ENCODE results near the gene ZFPM1. TPM values are rescaled to one million over a fixed set of nuclear protein-coding genes. Genes with fewer than 3 reads are reported as not detected.

The ZFPM1 gene
- total RNA-seq, 2 experiments from 2014 or later: 15.1 to 21.0 TPM

DNA sequence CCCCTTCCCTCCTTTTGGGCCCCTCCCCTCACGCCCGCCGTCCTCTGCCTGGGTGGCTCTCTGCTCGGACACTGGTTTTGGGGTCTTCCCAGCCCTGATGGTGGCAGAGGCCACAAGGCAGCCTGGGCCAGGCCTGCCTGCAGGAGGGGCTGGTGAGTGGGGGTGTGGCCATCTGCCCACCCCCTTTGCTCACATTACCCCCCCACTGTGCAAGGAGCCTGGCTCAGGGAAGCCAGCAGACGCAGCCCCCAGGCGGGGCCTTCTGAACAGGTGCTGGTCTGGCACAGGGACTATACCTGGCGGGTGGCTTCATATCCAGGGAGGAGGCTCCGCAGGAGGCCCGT lies 10.7 kb upstream of the ZFPM1 start:
- CTCF ChIA-PET: no interaction called here
- no peaks in the 10 kb centered on the region for H3K4me1 Mint-ChIP-seq
- no peak for ATAC-seq

DNA sequence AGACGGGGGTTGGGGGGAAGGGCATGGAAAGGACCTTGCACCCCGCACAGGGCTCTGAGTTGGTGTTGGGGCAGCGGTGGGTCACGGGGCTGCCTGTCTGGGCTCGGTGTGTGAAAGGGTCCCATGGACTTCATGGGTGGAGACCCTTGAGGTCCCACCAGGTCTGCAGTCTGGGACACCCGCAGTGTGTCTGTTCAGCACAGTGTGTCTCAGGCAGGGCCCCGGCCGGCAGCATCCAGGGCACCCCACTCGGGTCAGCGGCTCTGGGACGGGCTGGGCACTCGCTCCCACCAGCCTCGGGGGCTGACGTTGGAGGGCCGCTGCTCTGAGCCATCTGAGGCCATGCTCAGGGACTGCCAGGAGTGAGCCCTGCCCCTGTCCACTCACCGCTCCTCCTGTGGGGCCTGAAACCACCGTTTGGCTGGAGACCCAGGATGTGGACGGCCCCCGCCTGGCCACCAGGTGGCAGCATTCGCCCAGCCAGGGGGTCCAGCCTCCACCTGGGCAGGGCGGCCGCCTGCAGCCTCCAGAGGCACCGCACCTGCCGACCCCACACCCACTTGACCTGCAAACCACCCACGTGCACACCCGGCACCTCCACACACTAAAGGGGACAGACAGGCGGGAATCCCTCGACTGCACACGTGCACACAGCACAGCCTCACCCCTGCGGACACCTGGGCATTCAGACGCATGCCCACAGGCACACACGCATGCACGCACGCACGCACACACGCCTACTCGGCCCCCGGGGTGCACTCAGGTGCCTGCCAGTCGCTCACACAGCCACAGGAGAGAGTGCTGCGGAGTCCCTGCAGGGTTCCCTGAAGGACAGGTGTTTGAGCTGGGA lies 10.1 kb upstream of the ZFPM1 start:
- Mint-ChIP-seq H3K4me3 (no peak overlapping the region), H3K4me1 (no peaks in the 10 kb centered on the region), H3K27me3 (no peaks in the 10 kb centered on the region), H3K27ac (no peak overlapping the region), H3K36me3 (no peaks in the 10 kb centered on the region), H3K9me3 (ENCODE audit: low read depth) (no peaks in the 10 kb centered on the region)
- CTCF ChIA-PET: interaction anchor here (0.7 to 2.7 kb wide), 3 partner anchors 9 to 120 kb away, joined by 3 to 26 read pairs (median 4); no protein-coding TSS in a partner anchor
- ATAC-seq: peak; percentile 90
- peak; percentile 79 for DNase-seq

More for the DNA sequence above, 10.7 kb upstream of the ZFPM1 start:
- Mint-ChIP-seq H3K9me3 (ENCODE audit: low read depth) (no peaks in the 10 kb centered on the region), H3K36me3 (no peaks in the 10 kb centered on the region), H3K4me3 (no peak overlapping the region), H3K27ac (no peak overlapping the region), H3K27me3 (no peaks in the 10 kb centered on the region)
- no peak for DNase-seq

DNA sequence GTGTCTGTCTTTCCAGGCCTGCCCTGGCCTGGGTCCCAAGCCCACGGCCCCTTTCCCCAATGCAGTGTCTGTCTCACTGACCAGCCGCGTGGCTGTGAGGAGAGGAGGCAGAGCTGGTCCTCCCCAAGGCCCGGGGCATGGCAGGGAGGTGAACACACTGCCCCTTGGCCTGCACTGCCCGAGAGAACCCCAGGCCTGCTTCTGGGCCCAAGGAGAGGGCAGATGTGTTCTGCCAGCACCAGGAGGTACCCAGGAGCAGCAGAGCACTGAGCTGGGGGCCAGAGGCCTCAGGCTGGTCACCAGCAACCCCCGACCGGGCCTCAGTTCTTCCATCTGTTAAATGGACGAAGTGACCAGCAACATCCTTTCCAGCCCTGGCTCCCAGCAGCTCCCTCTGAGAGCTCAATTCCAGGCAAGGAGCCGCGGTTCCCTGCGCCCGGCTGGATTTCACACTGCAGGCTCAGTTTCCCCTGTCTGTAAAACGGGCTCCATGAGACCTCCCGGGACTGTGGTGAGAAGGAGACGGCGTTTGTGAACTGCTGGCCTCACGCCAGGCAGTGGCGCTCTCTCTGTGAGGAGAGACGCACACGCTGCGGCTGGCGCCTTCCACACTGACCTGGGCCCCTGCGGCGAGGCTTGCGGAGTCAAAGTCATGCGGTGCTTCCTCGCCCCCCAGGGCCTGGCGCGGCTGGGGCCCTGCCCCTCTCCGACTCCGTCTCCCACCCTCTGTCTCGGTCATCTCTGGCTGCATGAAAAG lies 8.1 kb upstream of the ZFPM1 start:
- ATAC-seq (no peak), DNase-seq (no peak)
- Mint-ChIP-seq H3K27me3 (no peaks in the 10 kb centered on the region), H3K36me3 (no peaks in the 10 kb centered on the region), H3K4me3 (no peak overlapping the region), H3K4me1 (no peaks in the 10 kb centered on the region), H3K27ac (no peak overlapping the region), H3K9me3 (ENCODE audit: low read depth) (no peaks in the 10 kb centered on the region)
- CTCF ChIA-PET: interaction anchor here (0.9 to 2.7 kb wide), 4 partner anchors 109 to 188 kb away, joined by 3 to 26 read pairs (median 4); no protein-coding TSS in a partner anchor

- ATAC-seq: no peak
- H3K9me3 Mint-ChIP-seq (ENCODE audit: low read depth): no peaks in the 10 kb centered on the region
- H3K36me3 Mint-ChIP-seq: no peaks in the 10 kb centered on the region
- no peak overlapping the region for H3K27ac Mint-ChIP-seq
- CTCF ChIA-PET: interaction anchor here (0.9 to 2.7 kb wide), 2 partner anchors 109 to 117 kb away, joined by 3 to 26 read pairs; no protein-coding TSS in a partner anchor
- H3K4me1 Mint-ChIP-seq: no peaks in the 10 kb centered on the region
- no peak overlapping the region for H3K4me3 Mint-ChIP-seq
- no peak for DNase-seq
- H3K27me3 Mint-ChIP-seq: no peaks in the 10 kb centered on the region
Measured at GRCh38 chr16:88445583-88445960, 7.5 kb upstream of the ZFPM1 start.

DNA sequence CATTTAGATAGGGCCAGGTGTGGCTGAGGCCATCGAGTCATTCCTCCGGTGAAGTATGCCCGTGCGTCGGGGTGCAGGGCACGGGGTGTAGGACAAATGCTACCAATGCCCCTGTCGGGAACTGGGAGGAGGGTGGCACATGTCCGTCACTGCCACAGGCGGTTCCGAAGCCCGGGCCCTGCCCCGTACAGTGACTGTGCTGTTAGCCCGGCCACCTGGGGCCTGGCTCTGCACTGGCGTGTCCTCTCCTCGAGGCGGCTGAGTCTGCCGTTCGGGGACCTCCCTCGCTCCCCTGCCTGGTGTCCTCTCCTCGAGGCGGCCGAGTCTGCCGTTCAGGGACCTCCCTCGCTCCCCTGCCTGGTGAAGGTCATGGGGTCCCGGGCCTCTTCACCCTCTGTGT lies 7.0 kb upstream of the ZFPM1 start:
- DNase-seq: no peak
- H3K4me1 Mint-ChIP-seq: no peaks in the 10 kb centered on the region
- H3K4me3 Mint-ChIP-seq: no peak overlapping the region
- ATAC-seq: no peak
- H3K27ac Mint-ChIP-seq: no peak overlapping the region
- no peaks in the 10 kb centered on the region for H3K9me3 Mint-ChIP-seq (ENCODE audit: low read depth)
- CTCF ChIA-PET: no interaction called here
- H3K36me3 Mint-ChIP-seq: no peaks in the 10 kb centered on the region
- no peaks in the 10 kb centered on the region for H3K27me3 Mint-ChIP-seq

- H3K4me3 Mint-ChIP-seq: no peak overlapping the region
- no peak for DNase-seq
- ATAC-seq: no peak
- H3K27me3 Mint-ChIP-seq: no peaks in the 10 kb centered on the region
- CTCF ChIA-PET: no interaction called here
- no peaks in the 10 kb centered on the region for H3K36me3 Mint-ChIP-seq
- no peaks in the 10 kb centered on the region for H3K9me3 Mint-ChIP-seq (ENCODE audit: low read depth)
- no peak overlapping the region for H3K27ac Mint-ChIP-seq
- no peaks in the 10 kb centered on the region for H3K4me1 Mint-ChIP-seq
Measured at GRCh38 chr16:88446736-88447135, 6.3 kb upstream of the ZFPM1 start.

- CTCF ChIA-PET: no interaction called here
Measured at GRCh38 chr16:88447881-88448280, 5.2 kb upstream of the ZFPM1 start.

DNA sequence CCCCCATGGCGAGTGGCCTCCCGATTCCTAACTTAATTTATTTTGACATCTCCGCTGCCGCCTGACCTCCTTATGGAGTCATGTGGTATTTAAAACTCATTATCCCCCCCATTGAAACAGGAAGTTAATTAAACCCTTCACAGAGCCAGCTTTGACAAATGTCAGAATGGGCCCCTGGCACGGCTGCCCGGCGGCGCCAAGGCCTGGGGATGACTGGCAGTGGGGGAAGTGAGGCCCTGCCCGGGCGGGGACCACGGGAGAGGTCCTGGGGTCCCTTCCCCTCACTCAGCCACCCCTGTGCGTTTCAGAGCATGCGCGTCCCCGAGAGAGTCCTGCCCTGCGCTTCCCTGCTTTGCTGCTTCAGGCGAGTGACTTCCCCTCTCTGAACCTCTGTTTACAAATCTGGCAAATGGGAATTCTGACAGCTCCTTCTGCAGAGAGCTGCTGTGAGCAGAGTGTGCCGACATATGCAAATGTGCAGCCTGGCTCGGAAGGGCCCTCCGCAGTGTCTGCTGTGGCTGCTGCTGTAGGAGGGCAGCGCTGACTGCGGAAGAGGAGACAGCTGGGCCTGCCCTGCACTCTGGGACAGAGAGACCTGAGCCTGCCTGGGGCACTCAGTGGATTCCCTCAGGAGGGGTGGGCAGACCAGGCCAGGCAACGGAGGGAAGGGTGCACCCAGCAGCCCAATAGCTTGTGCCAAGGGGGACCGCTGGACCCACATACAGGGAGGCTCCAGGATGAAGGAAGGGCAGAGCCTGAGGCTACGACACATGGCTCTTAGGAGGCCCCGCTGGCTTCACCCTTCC lies 4.4 kb upstream of the ZFPM1 start:
- Mint-ChIP-seq H3K4me1 (peaks cover 6% of the 10 kb centered on the region), H3K27me3 (no peaks in the 10 kb centered on the region), H3K9me3 (ENCODE audit: low read depth) (no peaks in the 10 kb centered on the region), H3K4me3 (no peak overlapping the region), H3K27ac (no peak overlapping the region), H3K36me3 (no peaks in the 10 kb centered on the region)
- ATAC-seq: no peak
- CTCF ChIA-PET: interaction anchor here (1.1 kb wide), 1 partner anchor 11 kb away, joined by 4 read pairs; no protein-coding TSS in a partner anchor
- no peak for DNase-seq

More at GRCh38 chr16:88447881-88448280, 5.2 kb upstream of the ZFPM1 start:
- Mint-ChIP-seq H3K36me3 (no peaks in the 10 kb centered on the region), H3K4me1 (peaks cover 6% of the 10 kb centered on the region), H3K27ac (no peak overlapping the region), H3K27me3 (no peaks in the 10 kb centered on the region), H3K4me3 (no peak overlapping the region), H3K9me3 (ENCODE audit: low read depth) (no peaks in the 10 kb centered on the region)
- ATAC-seq (no peak), DNase-seq (no peak)

DNA sequence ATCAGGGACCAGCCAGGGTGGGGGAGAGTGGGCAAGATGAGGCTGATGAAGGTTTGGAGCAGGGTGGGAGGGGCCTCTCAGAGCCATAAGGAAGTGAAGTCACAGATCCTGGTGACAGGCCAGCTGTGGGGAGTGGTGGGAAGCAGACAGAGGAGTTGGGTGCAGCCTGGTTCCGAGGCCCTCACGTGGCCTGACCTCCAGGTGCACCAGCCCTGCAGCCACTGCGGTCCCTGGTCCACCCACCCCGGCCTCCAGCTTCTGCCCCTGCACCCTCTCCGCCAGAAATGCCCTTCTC lies 3.9 kb upstream of the ZFPM1 start:
- DNase-seq (no peak), ATAC-seq (no peak)
- CTCF ChIA-PET: interaction anchor here (1.1 kb wide), 1 partner anchor 12 kb away, joined by 4 read pairs; no protein-coding TSS in a partner anchor
- Mint-ChIP-seq H3K27me3 (no peaks in the 10 kb centered on the region), H3K36me3 (no peaks in the 10 kb centered on the region), H3K4me1 (peaks cover 6% of the 10 kb centered on the region), H3K27ac (no peak overlapping the region), H3K4me3 (no peak overlapping the region), H3K9me3 (ENCODE audit: low read depth) (no peaks in the 10 kb centered on the region)

DNA sequence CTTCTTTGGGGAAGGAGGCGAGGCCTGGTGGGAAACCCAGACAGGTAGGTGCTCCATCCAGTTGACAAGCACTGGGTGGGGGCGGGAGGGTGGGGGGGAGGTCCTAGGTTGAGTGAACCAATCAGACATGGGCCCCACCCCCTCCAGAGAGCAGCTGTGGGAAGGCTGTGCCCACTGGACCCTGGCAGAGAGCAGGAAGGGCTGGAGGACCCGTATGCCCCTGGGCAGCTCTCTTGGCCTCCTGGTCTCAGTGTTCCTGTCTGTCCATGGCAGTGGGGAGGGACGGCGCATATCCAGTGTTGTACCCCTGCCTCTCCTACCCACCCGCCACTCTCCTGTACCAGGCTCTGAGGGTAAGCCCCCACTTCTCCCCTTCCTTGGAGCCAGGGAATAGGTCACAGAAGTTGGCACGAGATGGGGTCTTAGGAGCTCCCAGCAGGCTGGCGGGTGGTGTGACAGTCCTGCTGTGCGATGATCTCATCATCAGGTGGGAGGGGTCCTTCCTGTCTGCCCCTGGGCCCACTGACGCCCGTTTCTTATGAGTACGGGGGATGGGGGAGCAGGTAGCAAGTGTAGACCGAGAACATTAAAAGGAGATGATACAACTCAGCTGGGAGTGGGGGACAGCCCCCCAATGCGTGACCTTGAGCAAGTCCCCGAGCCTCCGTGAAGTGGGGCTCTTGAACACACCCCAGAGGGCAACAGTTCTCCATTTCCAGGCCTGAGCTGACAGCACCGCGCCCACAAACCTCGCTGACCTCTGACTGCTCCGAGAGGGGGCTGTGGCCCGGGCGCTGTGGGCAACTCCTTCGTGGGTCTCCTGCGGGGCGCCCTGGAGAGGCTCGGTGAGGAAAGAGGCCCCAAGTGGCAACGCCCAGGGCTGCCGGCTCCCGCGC lies 1.2 kb upstream of the ZFPM1 start:
- peaks cover 18% of the 10 kb centered on the region for H3K4me1 Mint-ChIP-seq
- H3K4me3 Mint-ChIP-seq: peak overlapping the region; percentile 74
- H3K27me3 Mint-ChIP-seq: no peaks in the 10 kb centered on the region
- DNase-seq (no peak), ATAC-seq (no peak)
- CTCF ChIA-PET: interaction anchor here (0.7 to 2.0 kb wide), 8 partner anchors 8 to 715 kb away, joined by 3 to 5 read pairs (median 3); partner anchors contain the start of gene ZC3H18
- no peaks in the 10 kb centered on the region for H3K36me3 Mint-ChIP-seq
- no peaks in the 10 kb centered on the region for H3K9me3 Mint-ChIP-seq (ENCODE audit: low read depth)
- no peak overlapping the region for H3K27ac Mint-ChIP-seq

- Mint-ChIP-seq H3K9me3 (ENCODE audit: low read depth) (no peaks in the 10 kb centered on the region), H3K4me3 (peak overlapping the region; percentile 74), H3K4me1 (peaks cover 25% of the 10 kb centered on the region), H3K27ac (peak overlapping the region; percentile 86), H3K36me3 (no peaks in the 10 kb centered on the region), H3K27me3 (no peaks in the 10 kb centered on the region)
- peak; percentile 78 for ATAC-seq
- CTCF ChIA-PET: interaction anchor here (0.7 to 2.0 kb wide), 8 partner anchors 9 to 715 kb away, joined by 3 to 5 read pairs (median 3); partner anchors contain the start of gene ZC3H18
- peak; percentile 98 for DNase-seq
Measured at GRCh38 chr16:88452482-88453216, 431 bp upstream of the ZFPM1 start.
